Neural progenitor cell (in vitro differentiated cells): ENCODE results near the gene TTC8.

Experiments
- CTCF ChIP-seq: fragments of 200-600 bp; sonication (generic); IDR thresholded peaks from 2 replicates; pipeline ENCODE4 v1.5.1; 2017; ENCODE audit warnings: antibody characterized with exemption, mild to moderate bottlenecking
- EZH2 ChIP-seq: fragments of 200-600 bp; sonication (generic); IDR thresholded peaks from 2 replicates; pipeline ENCODE4 v1.6.1; 2017; ENCODE audit warnings: antibody characterized with exemption, mild to moderate bottlenecking, moderate library complexity

GRCh38 chr14:88823968-88824313, 510 bp upstream of the TTC8 start:
- no peak for TF ChIP-seq EZH2
- TF ChIP-seq CTCF = no peak
